Activated naive CD8-positive, alpha-beta T cell (primary cell): ENCODE measurements around the gene DTNB.
"Not testable (repeated sequence)": the region's sequence is repeated elsewhere in the genome, so short reads cannot be mapped to it uniquely, and the experiment has no call there.

Experiments used
- H3K27ac Mint-ChIP-seq: one replicate; pipeline ENCODE4 v1.8.0; 2021; ENCODE audit warnings: mixed read lengths
- H3K27me3 Mint-ChIP-seq: one replicate; pipeline ENCODE4 v1.8.0; 2021; ENCODE audit warnings: mixed read lengths
- H3K36me3 Mint-ChIP-seq: one replicate; pipeline ENCODE4 v1.8.0; 2021; ENCODE audit warnings: mixed read lengths
- H3K4me1 Mint-ChIP-seq: one replicate; pipeline ENCODE4 v1.8.0; 2021; ENCODE audit warnings: low read depth, mixed read lengths
- H3K4me3 Mint-ChIP-seq: one replicate; pipeline ENCODE4 v1.8.0; 2021; ENCODE audit warnings: mild to moderate bottlenecking, mixed read lengths
- H3K9me3 Mint-ChIP-seq: one replicate; pipeline ENCODE4 v1.8.0; 2021; ENCODE audit warnings: low read depth, mixed read lengths

The DTNB gene

GRCh38 chr2:25403120-25403760 is 270.1 kb downstream of the DTNB start:
- H3K27ac Mint-ChIP-seq, H3K36me3 Mint-ChIP-seq, H3K4me3 Mint-ChIP-seq, H3K27me3 Mint-ChIP-seq, H3K9me3 Mint-ChIP-seq: not testable (repeated sequence)
- peaks cover 23% of the 10 kb centered on the region for H3K4me1 Mint-ChIP-seq

DNA sequence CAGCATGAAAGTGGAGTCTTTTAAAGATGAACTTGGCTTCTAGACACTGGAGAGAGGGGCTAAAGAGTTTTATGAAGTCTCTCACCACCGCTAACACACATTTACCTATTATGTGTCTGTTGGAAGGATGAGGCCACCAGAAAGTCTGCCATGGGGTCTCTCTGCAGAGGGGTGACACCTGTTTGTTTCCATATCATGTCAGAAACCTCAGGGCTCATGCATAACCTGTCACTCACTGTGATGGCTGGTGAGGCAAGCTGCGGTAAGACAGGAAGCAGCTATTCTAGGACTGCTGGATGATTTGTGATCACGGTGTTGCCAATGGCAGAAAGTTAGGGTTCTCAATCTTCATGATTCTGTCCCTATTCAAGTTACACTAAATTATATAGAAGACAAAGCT is 270.9 kb downstream of the DTNB start:
- Mint-ChIP-seq H3K27me3 (no peaks in the 10 kb centered on the region), H3K4me1 (peaks cover 23% of the 10 kb centered on the region), H3K27ac (peak overlapping the region; percentile 61), H3K36me3 (peaks cover 5% of the 10 kb centered on the region), H3K4me3 (peak overlapping the region; percentile 9), H3K9me3 (no peaks in the 10 kb centered on the region)

DNA sequence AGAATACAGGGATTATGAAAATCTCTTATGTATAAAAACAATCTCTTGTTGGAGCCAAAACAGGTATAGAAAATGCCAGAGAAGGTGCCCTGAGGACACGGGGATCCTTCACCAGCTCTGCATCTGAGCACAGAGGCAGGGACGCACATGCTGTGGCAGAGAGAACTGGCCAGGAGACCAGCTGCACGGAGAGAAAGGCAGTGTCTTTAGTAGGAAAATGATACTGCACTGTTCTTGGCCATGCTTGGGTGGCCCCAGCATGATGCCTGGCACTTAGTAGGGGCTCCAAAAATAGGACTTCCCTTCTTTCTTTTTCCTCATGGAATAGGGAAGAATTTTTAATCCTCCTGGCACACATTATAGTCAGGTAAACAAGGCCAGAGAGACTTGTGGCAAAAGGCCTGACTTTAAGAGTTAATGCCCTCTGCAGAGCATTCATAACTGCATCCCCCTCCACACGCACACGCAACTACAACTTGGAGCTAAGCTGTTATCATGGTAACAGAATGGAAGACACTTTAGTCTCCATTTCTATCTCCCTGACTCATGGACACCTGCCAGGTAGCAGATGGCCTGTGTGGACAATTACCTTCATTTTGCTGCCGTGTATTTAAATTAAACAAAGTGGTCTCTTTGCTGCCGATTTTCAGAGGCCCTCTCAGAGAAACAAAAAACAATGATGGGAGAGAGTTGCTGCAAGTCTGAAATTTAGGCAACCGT is 271.9 kb downstream of the DTNB start:
- H3K36me3 Mint-ChIP-seq, result peaks cover under 1% of the 10 kb centered on the region
- H3K4me3 Mint-ChIP-seq, result no peak overlapping the region
- no peaks in the 10 kb centered on the region for H3K9me3 Mint-ChIP-seq
- no peaks in the 10 kb centered on the region for H3K27me3 Mint-ChIP-seq
- H3K4me1 Mint-ChIP-seq, result peaks cover 23% of the 10 kb centered on the region
- no peak overlapping the region for H3K27ac Mint-ChIP-seq

- H3K4me1 Mint-ChIP-seq, result peaks cover 21% of the 10 kb centered on the region
- H3K36me3 Mint-ChIP-seq, result peaks cover 2% of the 10 kb centered on the region
- no peaks in the 10 kb centered on the region for H3K9me3 Mint-ChIP-seq
- H3K27ac Mint-ChIP-seq, result no peak overlapping the region
- H3K4me3 Mint-ChIP-seq, result no peak overlapping the region
- no peaks in the 10 kb centered on the region for H3K27me3 Mint-ChIP-seq
Measured at GRCh38 chr2:25400576-25401216, 272.7 kb downstream of the DTNB start.

DNA sequence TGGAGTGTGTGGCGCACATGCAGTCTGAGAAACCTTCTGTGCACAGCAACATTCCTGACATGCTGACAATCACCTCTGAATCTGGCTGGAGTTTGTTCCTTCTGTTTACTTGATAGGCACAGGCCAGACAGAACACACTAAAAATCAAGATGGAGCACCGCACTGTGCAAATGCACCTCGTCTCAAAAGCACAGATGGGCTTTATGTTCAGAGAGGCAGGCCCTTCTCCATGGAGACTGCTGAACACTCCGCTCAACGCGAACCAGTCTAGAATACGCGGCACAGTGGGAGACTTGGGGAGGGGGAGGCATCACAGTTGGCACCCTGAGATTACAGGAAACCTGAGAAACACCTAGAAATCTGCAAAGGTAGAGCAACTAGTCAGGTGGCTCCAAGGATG is 273.2 kb downstream of the DTNB start:
- peaks cover 2% of the 10 kb centered on the region for H3K36me3 Mint-ChIP-seq
- no peak overlapping the region for H3K4me3 Mint-ChIP-seq
- H3K9me3 Mint-ChIP-seq, result no peaks in the 10 kb centered on the region
- no peaks in the 10 kb centered on the region for H3K27me3 Mint-ChIP-seq
- H3K27ac Mint-ChIP-seq, result no peak overlapping the region
- peaks cover 21% of the 10 kb centered on the region for H3K4me1 Mint-ChIP-seq

DNA sequence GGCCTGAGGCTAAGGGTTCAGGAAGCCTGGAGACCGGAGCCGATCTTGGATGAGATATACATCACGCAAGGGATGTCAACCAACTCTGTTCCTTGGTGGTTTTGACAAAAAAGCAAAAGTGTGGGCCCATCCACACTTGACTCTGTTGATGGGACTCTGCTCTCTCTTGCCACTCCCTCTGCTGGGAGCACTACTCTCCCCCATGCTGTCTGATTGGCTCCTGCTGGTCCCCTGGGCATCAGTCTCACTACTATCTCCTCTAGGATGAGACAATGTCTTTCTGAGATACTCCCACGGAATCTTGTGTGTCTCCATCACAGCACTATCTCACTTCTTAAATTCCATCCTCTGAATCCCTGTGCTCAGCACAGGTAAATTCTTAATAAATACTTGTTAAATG is 274.8 kb downstream of the DTNB start:
- Mint-ChIP-seq H3K36me3 (peaks cover 7% of the 10 kb centered on the region), H3K27me3 (no peaks in the 10 kb centered on the region), H3K4me3 (no peak overlapping the region), H3K9me3 (no peaks in the 10 kb centered on the region), H3K4me1 (peaks cover 16% of the 10 kb centered on the region), H3K27ac (no peak overlapping the region)

DNA sequence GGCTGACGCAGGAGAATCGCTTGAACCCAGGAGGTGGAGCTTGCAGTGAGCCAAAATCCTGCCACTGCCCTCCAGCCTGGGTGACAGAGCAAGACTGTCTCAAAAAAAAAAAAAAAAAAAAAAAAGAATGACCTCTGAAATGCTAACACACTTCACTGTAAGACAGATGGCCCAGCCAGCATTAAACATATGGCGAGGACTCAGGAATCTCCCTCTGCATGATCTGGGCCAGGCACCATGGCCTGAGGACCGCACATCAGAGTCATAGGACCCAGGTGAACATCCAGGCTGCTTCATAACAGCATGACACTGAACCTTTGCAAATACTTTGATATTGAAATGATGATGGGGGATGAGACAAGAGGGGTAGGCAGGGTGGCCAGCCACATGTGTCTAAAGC is 275.6 kb downstream of the DTNB start:
- no peak overlapping the region for H3K27ac Mint-ChIP-seq
- no peaks in the 10 kb centered on the region for H3K9me3 Mint-ChIP-seq
- H3K4me1 Mint-ChIP-seq, result peaks cover 10% of the 10 kb centered on the region
- H3K36me3 Mint-ChIP-seq, result peaks cover 7% of the 10 kb centered on the region
- H3K4me3 Mint-ChIP-seq, result no peak overlapping the region
- H3K27me3 Mint-ChIP-seq, result no peaks in the 10 kb centered on the region

GRCh38 chr2:25389161-25389560 is 284.2 kb downstream of the DTNB start:
- H3K27me3 Mint-ChIP-seq, result no peaks in the 10 kb centered on the region
- H3K9me3 Mint-ChIP-seq, result no peaks in the 10 kb centered on the region
- H3K4me1 Mint-ChIP-seq, result peaks cover 6% of the 10 kb centered on the region
- H3K4me3 Mint-ChIP-seq, result no peak overlapping the region
- H3K27ac Mint-ChIP-seq, result no peak overlapping the region
- H3K36me3 Mint-ChIP-seq, result peaks cover 17% of the 10 kb centered on the region

DNA sequence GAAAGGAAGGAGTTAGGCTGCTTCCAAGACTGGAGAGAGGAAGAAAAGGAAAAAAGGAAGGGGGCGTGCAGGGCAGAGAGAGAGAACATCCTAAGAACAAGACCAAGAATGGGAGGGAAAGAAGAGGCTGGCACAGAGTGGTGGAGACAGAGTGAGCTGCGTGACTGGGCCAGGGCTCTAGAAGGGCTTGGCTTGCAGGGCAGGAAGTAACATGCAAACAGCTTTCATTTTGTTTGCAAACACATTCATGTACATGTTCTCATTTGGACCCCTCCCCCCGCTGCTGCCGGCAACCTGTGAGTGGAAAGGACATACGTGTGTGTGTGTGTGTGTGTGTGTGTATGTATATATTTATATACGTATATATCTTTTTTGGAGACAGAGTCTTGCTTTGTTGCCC is 284.9 kb downstream of the DTNB start:
- Mint-ChIP-seq H3K36me3 (peaks cover 16% of the 10 kb centered on the region), H3K27me3 (no peaks in the 10 kb centered on the region), H3K27ac (no peak overlapping the region), H3K9me3 (no peaks in the 10 kb centered on the region), H3K4me3 (no peak overlapping the region), H3K4me1 (peaks cover 6% of the 10 kb centered on the region)

GRCh38 chr2:25387876-25388449 is 285.4 kb downstream of the DTNB start:
- no peak overlapping the region for H3K4me3 Mint-ChIP-seq

GRCh38 chr2:25386971-25387875 is 286.2 kb downstream of the DTNB start:
- Mint-ChIP-seq H3K4me1 (peaks cover 6% of the 10 kb centered on the region), H3K36me3 (peaks cover 16% of the 10 kb centered on the region), H3K9me3 (no peaks in the 10 kb centered on the region), H3K27me3 (no peaks in the 10 kb centered on the region), H3K4me3 (no peak overlapping the region), H3K27ac (no peak overlapping the region)

More at GRCh38 chr2:25387876-25388449, 285.4 kb downstream of the DTNB start:
- Mint-ChIP-seq H3K27me3 (no peaks in the 10 kb centered on the region), H3K27ac (no peak overlapping the region), H3K36me3 (peaks cover 16% of the 10 kb centered on the region), H3K4me1 (peaks cover 6% of the 10 kb centered on the region), H3K9me3 (no peaks in the 10 kb centered on the region)

- peaks cover 16% of the 10 kb centered on the region for H3K36me3 Mint-ChIP-seq
- no peak overlapping the region for H3K4me3 Mint-ChIP-seq
- H3K4me1 Mint-ChIP-seq, result no peaks in the 10 kb centered on the region
- no peak overlapping the region for H3K27ac Mint-ChIP-seq
- H3K9me3 Mint-ChIP-seq, result no peaks in the 10 kb centered on the region
- H3K27me3 Mint-ChIP-seq, result no peaks in the 10 kb centered on the region
Measured at GRCh38 chr2:25385910-25386309, 287.5 kb downstream of the DTNB start.

- Mint-ChIP-seq H3K9me3 (no peaks in the 10 kb centered on the region), H3K4me1 (peaks cover 12% of the 10 kb centered on the region), H3K27ac (no peak overlapping the region), H3K4me3 (no peak overlapping the region), H3K36me3 (peaks cover 15% of the 10 kb centered on the region), H3K27me3 (no peaks in the 10 kb centered on the region)
Measured at GRCh38 chr2:25383806-25384205, 289.6 kb downstream of the DTNB start.

GRCh38 chr2:25381502-25381901 is 291.9 kb downstream of the DTNB start:
- no peaks in the 10 kb centered on the region for H3K27me3 Mint-ChIP-seq
- H3K4me3 Mint-ChIP-seq, result no peak overlapping the region
- H3K36me3 Mint-ChIP-seq, result peaks cover 8% of the 10 kb centered on the region
- H3K27ac Mint-ChIP-seq, result no peak overlapping the region
- H3K9me3 Mint-ChIP-seq, result no peaks in the 10 kb centered on the region
- peaks cover 29% of the 10 kb centered on the region for H3K4me1 Mint-ChIP-seq
